ENCODE data around the gene DYNC1LI2.

GRCh38 chr16:66692341-66692740, 59.1 kb downstream of the DYNC1LI2 start:
- TF ChIP-seq EZH2phosphoT487 (IDR thresholded peaks at IDR 0.05; ENCODE audit: borderline replicate concordance) = no peak
- no peak for TF ChIP-seq RAD21 (IDR thresholded peaks at IDR 0.05; ENCODE audit: low read depth)
- TF ChIP-seq POLR2A (IDR thresholded peaks at IDR 0.05; ENCODE audit: borderline replicate concordance, extremely low read depth, insufficient read depth, insufficient read length) = no peak
- TF ChIP-seq MAX (IDR thresholded peaks at IDR 0.05) = no peak
- TF ChIP-seq CEBPB (IDR thresholded peaks at IDR 0.05; ENCODE audit: low read depth) = no peak

Data from HCT116 (cell line).